Kasumi-1 (cell line): ENCODE measurements around the gene CLSTN2.

Experiments
- DNase-seq, 2 experiments: peaks; one replicate each; lab custom pipeline; 2025; lab: John Stamatoyannopoulos, UW

The CLSTN2 gene

DNA sequence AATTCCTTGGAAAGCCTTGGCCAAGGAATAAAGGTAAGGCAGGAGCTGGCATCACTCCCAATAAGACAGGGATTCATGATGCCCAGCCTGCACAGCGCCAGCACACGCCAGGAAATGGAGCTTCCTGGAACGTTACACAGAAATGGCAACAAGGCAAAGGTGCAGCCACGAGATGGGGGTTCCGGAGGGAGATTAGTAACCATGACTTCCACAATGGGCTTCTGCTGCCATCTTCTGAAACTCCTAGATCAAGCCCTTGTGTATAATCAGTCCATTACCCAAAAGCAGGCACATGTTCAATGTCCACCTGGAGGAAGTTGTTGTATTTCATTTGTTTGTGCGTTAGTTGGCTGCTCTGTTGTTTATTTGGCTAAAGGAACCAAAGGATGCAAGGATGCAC, 611.7 kb downstream of the CLSTN2 start:
- no peak for DNase-seq

- DNase-seq: no peak
Observed at GRCh38 chr3:140552403-140552802, 617.4 kb downstream of the CLSTN2 start.

DNA sequence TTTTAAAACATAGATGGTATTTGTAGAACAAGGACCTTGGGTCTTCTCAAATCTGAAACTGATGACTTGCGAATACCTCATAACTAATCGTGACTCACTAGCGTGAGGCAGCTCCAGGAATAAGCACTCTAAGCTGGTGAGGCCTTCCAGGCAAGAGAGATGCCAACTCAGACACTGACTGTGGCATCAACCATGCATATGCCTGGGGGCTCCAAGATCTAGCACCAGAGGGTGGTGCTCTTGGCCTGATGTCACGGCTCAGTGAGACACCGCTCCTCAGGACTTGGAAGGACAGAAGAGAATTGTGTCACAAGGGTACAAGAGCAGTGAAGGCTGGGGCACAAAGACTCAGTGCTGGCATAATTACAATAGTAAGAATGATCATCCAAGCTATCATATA, 617.9 kb downstream of the CLSTN2 start:
- DNase-seq: no peak

- DNase-seq: no peak
Observed at GRCh38 chr3:140553591-140553990, 618.6 kb downstream of the CLSTN2 start.

GRCh38 chr3:140555666-140556065, 620.7 kb downstream of the CLSTN2 start:
- DNase-seq: no peak

- DNase-seq: no peak
Observed at GRCh38 chr3:140557476-140557875, 622.5 kb downstream of the CLSTN2 start.

DNA sequence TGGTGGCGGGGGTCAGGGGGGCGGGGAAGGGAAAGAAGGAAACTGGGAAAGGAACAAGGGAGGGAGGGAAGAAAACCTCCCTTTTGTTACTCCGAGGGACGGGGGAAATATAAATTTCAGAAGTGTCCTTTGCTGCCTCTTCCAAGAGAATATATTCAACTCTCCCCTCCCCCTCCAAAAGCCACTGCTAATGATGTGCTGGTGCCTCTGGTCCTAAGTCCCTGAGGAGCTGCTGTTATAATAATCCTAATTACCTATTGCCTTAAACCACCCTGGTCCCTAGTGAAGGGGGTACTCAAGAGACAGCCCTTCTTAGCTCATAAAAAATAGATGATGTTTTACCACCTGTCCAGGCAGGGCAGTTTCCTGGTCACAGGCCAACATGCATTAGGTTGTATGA, 624.6 kb downstream of the CLSTN2 start:
- no peak for DNase-seq

DNA sequence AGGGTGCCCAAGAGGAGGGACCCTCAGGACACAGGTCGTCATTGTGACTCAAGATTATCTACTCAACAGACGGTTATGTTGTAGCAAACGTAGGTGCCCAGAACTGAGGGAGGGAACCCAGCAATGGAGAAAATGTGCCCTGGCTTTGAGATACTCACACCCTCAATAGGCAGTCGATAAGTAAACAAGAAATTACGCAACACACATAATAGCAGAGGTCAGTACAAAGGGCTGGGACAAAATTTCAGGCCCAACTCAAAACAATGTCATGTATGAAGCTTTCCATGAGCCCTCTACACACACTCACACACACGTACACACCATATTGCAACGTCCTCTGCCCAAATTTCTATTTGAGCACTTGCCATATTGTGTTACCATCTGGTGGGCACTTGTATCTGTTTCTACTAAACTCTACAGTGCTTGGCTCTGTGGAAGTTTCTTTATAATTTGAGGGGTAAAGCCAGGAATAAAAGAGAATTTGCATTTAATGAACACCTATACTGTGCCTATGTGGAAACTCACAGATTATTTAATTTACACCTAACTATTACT, 628.3 kb downstream of the CLSTN2 start:
- no peak for DNase-seq

- no peak for DNase-seq
Observed at GRCh38 chr3:140568131-140568530, 633.1 kb downstream of the CLSTN2 start.

DNA sequence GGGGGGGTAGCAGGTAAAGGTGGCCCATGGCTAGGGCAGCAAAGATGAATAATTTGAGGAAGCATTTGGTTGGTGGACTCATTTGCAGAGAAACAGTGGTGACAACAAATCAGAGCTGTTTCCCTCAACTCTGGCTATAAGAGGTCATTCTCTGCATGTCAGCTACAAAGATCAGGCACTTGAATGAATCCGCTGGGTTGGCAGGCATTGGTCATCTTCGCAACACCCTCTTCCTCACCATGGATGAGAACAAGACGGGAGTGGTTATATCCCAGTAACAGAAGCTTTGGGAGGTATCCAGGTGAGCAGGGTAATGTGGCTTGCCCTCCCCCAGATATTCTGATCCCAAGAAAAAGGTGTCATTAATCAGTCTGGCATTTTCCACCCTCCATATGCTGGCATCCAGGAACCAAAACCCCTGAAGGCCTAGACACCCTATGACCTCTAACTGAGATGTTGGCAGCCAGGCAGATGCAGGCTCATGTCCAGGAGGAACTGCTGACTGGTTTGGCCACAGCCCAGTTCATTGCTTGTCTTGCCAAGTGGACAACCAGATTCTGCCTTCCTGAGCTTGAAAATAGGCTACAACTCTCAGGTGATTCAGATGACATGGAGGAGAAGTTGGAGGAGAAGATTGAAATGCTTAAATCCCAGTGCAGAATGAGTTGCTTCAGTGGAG, 634.0 kb downstream of the CLSTN2 start:
- DNase-seq: no peak

- DNase-seq: no peak
Observed at GRCh38 chr3:140570602-140571001, 635.6 kb downstream of the CLSTN2 start.

- DNase-seq: no peak
Observed at GRCh38 chr3:140571836-140572235, 636.9 kb downstream of the CLSTN2 start.

- no peak for DNase-seq
Observed at GRCh38 chr3:140572334-140572733, 637.3 kb downstream of the CLSTN2 start.

GRCh38 chr3:140573011-140573410, 638.0 kb downstream of the CLSTN2 start:
- DNase-seq: no peak

- no peak for DNase-seq
Observed at GRCh38 chr3:140574375-140574774, 639.4 kb downstream of the CLSTN2 start.

- no peak for DNase-seq
Observed at GRCh38 chr3:140576449-140576848, 641.5 kb downstream of the CLSTN2 start.

DNA sequence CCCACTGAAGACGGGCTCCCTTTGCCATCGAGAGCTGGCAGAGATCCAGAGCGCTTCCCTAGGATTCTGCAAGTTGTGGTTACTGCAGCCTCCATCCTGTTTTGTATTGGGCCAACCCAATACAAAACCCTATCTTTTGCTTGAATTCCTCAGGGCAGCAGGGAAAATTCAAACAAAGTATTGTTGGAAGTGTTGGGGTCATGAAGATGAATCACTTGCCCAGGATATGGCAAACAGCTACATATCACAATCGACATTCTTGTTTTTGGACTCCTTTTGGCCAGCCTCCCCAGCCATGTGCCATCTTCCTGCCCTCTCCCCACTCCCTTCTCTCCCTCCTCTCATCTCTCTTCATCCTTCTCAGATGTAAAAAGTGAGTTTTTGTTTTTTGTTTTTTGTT, 642.9 kb downstream of the CLSTN2 start:
- DNase-seq: no peak

DNA sequence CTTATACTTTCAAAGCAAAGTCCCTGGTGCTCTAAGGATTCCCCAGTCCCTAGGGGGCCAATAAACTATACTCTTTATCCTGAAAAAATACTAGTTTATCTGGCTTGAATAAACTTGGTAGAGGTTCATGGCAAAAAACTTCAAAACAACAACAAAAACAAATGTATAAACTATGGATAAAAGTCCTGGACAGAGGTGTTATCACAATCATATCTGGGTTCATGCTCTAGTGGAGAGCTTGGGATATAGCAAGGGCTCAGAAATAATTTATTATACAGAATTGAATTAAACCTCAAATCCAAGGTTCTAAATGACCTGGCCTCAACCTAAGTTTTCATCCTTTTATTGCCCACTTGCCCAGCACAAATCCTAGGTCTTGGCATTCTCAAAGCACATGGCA, 644.3 kb downstream of the CLSTN2 start:
- no peak for DNase-seq

- DNase-seq: no peak
Observed at GRCh38 chr3:140580746-140581145, 645.8 kb downstream of the CLSTN2 start.

DNA sequence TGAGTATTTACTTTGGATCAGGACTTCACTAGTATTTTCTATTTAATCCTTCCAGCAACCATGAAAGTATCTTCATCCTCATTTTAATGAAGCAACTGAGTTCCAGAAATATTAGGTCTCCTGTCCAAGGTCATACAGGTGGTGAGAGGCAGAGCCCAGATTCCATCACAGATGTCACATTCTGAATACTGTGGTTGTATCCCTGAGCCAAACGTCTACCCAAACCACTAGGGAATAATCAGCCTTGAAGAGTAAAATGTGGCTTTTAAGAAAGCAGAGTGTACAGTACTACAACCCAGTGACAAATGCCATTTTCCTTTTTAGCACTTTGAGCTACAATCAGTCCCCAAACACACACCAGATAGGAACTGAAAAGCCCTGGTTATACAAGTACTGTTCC, 649.6 kb downstream of the CLSTN2 start:
- DNase-seq: no peak

DNA sequence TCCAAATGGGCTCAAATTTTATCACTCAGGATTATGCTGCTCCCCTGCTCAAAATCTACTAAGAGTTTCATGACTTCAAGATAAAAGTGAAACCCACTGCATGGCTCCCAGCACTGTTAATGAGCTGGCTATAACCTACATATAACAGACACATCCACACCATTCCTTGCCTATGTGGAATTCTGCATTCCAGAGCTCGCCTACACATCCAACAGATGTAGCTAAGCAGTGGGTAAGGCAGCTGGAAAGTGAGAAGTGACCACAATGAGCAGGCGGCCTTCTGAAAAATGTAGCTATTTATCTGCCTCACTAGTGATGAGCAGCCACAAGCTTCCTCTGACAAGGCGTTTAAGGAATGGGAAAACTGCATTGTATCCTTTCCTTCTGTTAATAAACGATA, 650.8 kb downstream of the CLSTN2 start:
- no peak for DNase-seq

GRCh38 chr3:140586311-140586710, 651.3 kb downstream of the CLSTN2 start:
- DNase-seq: no peak

GRCh38 chr3:140588558-140588957, 653.6 kb downstream of the CLSTN2 start:
- no peak for DNase-seq

DNA sequence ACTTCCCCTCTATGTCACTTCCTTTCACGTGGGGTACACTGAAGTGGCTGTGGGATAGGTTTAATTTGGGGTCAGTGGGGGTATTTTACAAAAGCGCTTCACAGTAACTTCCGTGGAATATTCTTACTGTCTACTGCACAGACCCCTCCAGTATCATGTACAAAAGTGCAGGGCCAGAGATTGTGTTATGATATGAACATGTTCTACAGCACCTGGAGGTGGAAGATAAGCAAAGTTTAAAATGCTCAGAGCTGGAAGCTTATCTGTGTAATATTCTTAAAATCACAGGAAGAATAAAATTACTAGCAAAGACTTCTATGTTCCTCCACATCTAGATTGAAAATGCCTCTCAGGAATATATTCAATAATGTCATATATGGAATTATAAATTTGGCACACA, 658.8 kb downstream of the CLSTN2 start:
- DNase-seq: no peak
